Naive thymus-derived CD4-positive, alpha-beta T cell (primary cell): ENCODE results near the gene MARCHF11. TPM values are rescaled to one million over a fixed set of nuclear protein-coding genes. Genes with fewer than 3 reads are reported as not detected.

ENCODE experiments used
- ATAC-seq: fragments of 150-1000 bp; cut with Tn5 transposase; 2 replicates; pipeline ENCODE4 v1.10.0; 2021; ENCODE audit warnings: mild to moderate bottlenecking, moderate library complexity
- CTCF ChIA-PET: fragments of 350-600 bp; sonication (Branson Sonifier 250); formaldehyde crosslinking; loops from one replicate; lab custom pipeline; 2021; ENCODE audit warnings: antibody characterized with exemption; lab: Charles Lee
- POLR2A ChIA-PET: fragments of 350-600 bp; sonication (Branson Sonifier 250); formaldehyde crosslinking; loops from one replicate; lab custom pipeline; 2021; ENCODE audit warnings: antibody characterized with exemption, inconsistent platforms; lab: Charles Lee
- DNase-seq, 9 donors: peaks; one replicate each; pipeline versions ENCODE4 v3.0.0 to v3.0.0-alpha.2; 2020 to 2022; ENCODE audit warnings: mixed read lengths in 1 of 9
- H3K27ac ChIP-seq: one replicate; pipeline ENCODE4 v1.7.0; 2013; ENCODE audit warnings: mild to moderate bottlenecking, low read depth, low read length, moderate library complexity
- H3K27me3 ChIP-seq, 2 donors: one replicate each; pipeline ENCODE4 v1.7.0; 2013; ENCODE audit warnings: low read length in 2 of 2, mild to moderate bottlenecking in 2 of 2, moderate library complexity in 2 of 2; ENCODE audit not compliant: control insufficient read depth in 2 of 2, insufficient read depth in 2 of 2
- H3K36me3 ChIP-seq, 3 experiments: 1 replicate in 2 of 3; 2 replicates in 1 of 3; pipeline ENCODE4 v1.7.0; 2013; ENCODE audit warnings: low read length in 3 of 3, mild to moderate bottlenecking in 3 of 3, moderate library complexity in 1 of 3; ENCODE audit not compliant: insufficient read depth in 3 of 3, control insufficient read depth in 2 of 3
- H3K4me1 ChIP-seq, 2 donors: one replicate each; pipeline ENCODE4 v1.7.0; 2013; ENCODE audit warnings: low read length in 2 of 2, mild to moderate bottlenecking in 2 of 2, moderate library complexity in 1 of 2; ENCODE audit not compliant: control insufficient read depth in 2 of 2, insufficient read depth in 2 of 2
- H3K4me3 ChIP-seq: 2 replicates; pipeline ENCODE4 v1.7.0; 2013; ENCODE audit warnings: mild to moderate bottlenecking, low read length
- H3K9me3 ChIP-seq, 3 experiments: 1 replicate in 2 of 3; 2 replicates in 1 of 3; pipeline ENCODE4 v1.7.0; 2013; ENCODE audit warnings: low read length in 3 of 3; ENCODE audit not compliant: control insufficient read depth in 2 of 3
- H3K27ac Mint-ChIP-seq, 9 donors: one replicate each; pipeline ENCODE4 v1.8.0; 2020 to 2022; ENCODE audit warnings: mixed read lengths in 9 of 9, mild to moderate bottlenecking in 8 of 9, moderate library complexity in 5 of 9, inconsistent platforms in 2 of 9
- H3K27me3 Mint-ChIP-seq, 5 donors: one replicate each; pipeline ENCODE4 v1.8.0; 2021 to 2022; ENCODE audit warnings: mixed read lengths in 5 of 5, mild to moderate bottlenecking in 1 of 5
- H3K36me3 Mint-ChIP-seq, 5 donors: one replicate each; pipeline ENCODE4 v1.8.0; 2020 to 2022; ENCODE audit warnings: mixed read lengths in 5 of 5, mild to moderate bottlenecking in 3 of 5, inconsistent platforms in 1 of 5
- H3K4me1 Mint-ChIP-seq, 7 donors: one replicate each; pipeline ENCODE4 v1.8.0; 2020 to 2022; ENCODE audit warnings: mixed read lengths in 7 of 7, mild to moderate bottlenecking in 3 of 7, inconsistent platforms in 1 of 7
- H3K4me3 Mint-ChIP-seq, 10 donors: one replicate each; pipeline ENCODE4 v1.8.0; 2020 to 2022; ENCODE audit warnings: mild to moderate bottlenecking in 10 of 10, mixed read lengths in 10 of 10, moderate library complexity in 6 of 10, inconsistent platforms in 2 of 10
- H3K9me3 Mint-ChIP-seq, 11 donors: one replicate each; pipeline ENCODE4 v1.8.0; 2020 to 2022; ENCODE audit warnings: mixed read lengths in 11 of 11, mild to moderate bottlenecking in 4 of 11, inconsistent platforms in 1 of 11, moderate library complexity in 1 of 11
- intact Hi-C, 2 donors: fragments of 100-400 bp; cut with micrococcal nuclease; formaldehyde crosslinking; loops; one replicate each; pipeline ENCODE4 v1.15.1; 2023
- polyA plus RNA-seq, 2 donors: library from polyadenylated mRNA; unstranded; fragments of 300-500 nt; fragmentation: Illumina TruSeq; gene quantifications; one replicate each; pipeline ENCODE4 v1.2.3, GENCODE V29; 2021
- total RNA-seq, 6 experiments: library from RNA in 5 of 6; stranded (reverse) in 5 of 6; gene quantifications; 1 replicate in 5 of 6; 2 replicates in 1 of 6; pipeline ENCODE4 v1.2.3 and lab custom pipeline; 2021 to 2026

The MARCHF11 gene
- total and polyA plus RNA-seq, 7 experiments from 2014 or later: not detected

GRCh38 chr5:16033187-16033925 lies 146.2 kb downstream of the MARCHF11 start:
- H3K36me3 ChIP-seq: no peaks in the 10 kb centered on the region
- H3K27me3 ChIP-seq: no peaks in the 10 kb centered on the region
- H3K36me3 Mint-ChIP-seq: no peaks in the 10 kb centered on the region

DNA sequence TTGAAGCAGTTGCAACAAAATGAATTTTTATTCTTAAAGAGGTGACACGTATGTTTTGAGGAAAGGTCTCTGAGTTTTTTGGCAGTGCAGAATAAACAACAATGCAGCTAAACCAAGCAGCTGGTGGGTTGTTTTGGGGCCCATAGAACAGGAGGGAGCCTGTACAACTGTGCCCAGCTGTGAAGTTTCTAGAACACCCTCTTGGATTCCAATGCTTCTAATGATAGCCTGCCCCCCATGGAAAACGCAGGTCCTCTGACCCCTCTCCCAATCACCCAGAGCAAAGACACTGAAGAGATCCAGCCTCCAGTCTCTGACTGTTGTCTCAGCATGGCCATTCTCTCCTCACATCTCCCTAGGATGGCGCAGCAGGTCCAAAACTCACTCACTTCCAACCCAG lies 150.9 kb downstream of the MARCHF11 start:
- CTCF ChIA-PET: no interaction called here
- H3K27me3 Mint-ChIP-seq: peaks cover 0 to 4% (median 0%) of the 10 kb centered on the region in 5 donors
- Histone ChIP-seq H3K4me3 (no peak overlapping the region), H3K27ac (no peak overlapping the region), H3K9me3 (no peaks in the 10 kb centered on the region), H3K27me3 (no peaks in the 10 kb centered on the region), H3K36me3 (no peaks in the 10 kb centered on the region), H3K4me1 (no peaks in the 10 kb centered on the region)
- no peak for ATAC-seq
- intact Hi-C loops: no loop called here
- no peaks in the 10 kb centered on the region for H3K4me1 Mint-ChIP-seq
- POLR2A ChIA-PET: no interaction called here
- H3K4me3 Mint-ChIP-seq: no peak overlapping the region
- DNase-seq: no peak
- peaks cover 0 to 10% (median 3%) of the 10 kb centered on the region in 11 donors for H3K9me3 Mint-ChIP-seq
- H3K27ac Mint-ChIP-seq: no peak overlapping the region
- H3K36me3 Mint-ChIP-seq: no peaks in the 10 kb centered on the region

More at GRCh38 chr5:16033187-16033925, 146.2 kb downstream of the MARCHF11 start:
- CTCF ChIA-PET: no interaction called here
- Histone ChIP-seq H3K9me3 (no peaks in the 10 kb centered on the region), H3K4me1 (no peaks in the 10 kb centered on the region), H3K4me3 (no peak overlapping the region), H3K27ac (no peak overlapping the region)
- Mint-ChIP-seq H3K27me3 (peaks cover 0 to under 1% (median 0%) of the 10 kb centered on the region in 5 donors), H3K9me3 (peaks cover 0 to 7% (median 0%) of the 10 kb centered on the region in 11 donors), H3K4me1 (no peaks in the 10 kb centered on the region), H3K27ac (no peak overlapping the region), H3K4me3 (no peak overlapping the region)
- no peak for ATAC-seq
- POLR2A ChIA-PET: no interaction called here
- intact Hi-C loops: no loop called here
- DNase-seq: no peak

- intact Hi-C loops: no loop called here
- CTCF ChIA-PET: no interaction called here
- no peaks in the 10 kb centered on the region for H3K36me3 Mint-ChIP-seq
- peaks cover 0 to 4% (median 0%) of the 10 kb centered on the region in 5 donors for H3K27me3 Mint-ChIP-seq
- Histone ChIP-seq H3K4me3 (no peak overlapping the region), H3K27ac (no peak overlapping the region), H3K36me3 (no peaks in the 10 kb centered on the region), H3K4me1 (no peaks in the 10 kb centered on the region), H3K9me3 (no peaks in the 10 kb centered on the region), H3K27me3 (no peaks in the 10 kb centered on the region)
- ATAC-seq (no peak), DNase-seq (no peak)
- H3K27ac Mint-ChIP-seq: no peak overlapping the region
- H3K4me3 Mint-ChIP-seq: no peak overlapping the region
- POLR2A ChIA-PET: interaction anchor here (0.6 kb wide), 1 partner anchor 1703 kb away, joined by 3 read pairs; no protein-coding TSS in a partner anchor
- no peaks in the 10 kb centered on the region for H3K4me1 Mint-ChIP-seq
- H3K9me3 Mint-ChIP-seq: peaks cover 0 to 15% (median 4%) of the 10 kb centered on the region in 11 donors
These were observed 153.9 kb downstream of the MARCHF11 start for GRCh38 chr5:16025681-16026080.

- ATAC-seq (no peak), DNase-seq (no peak)
- no peaks in the 10 kb centered on the region for H3K36me3 Mint-ChIP-seq
- no peaks in the 10 kb centered on the region for H3K27me3 Mint-ChIP-seq
- POLR2A ChIA-PET: no interaction called here
- H3K4me1 Mint-ChIP-seq: no peaks in the 10 kb centered on the region
- intact Hi-C loops: no loop called here
- CTCF ChIA-PET: no interaction called here
- H3K27ac ChIP-seq: no peak overlapping the region
- no peak overlapping the region for H3K4me3 Mint-ChIP-seq
- H3K4me1 ChIP-seq: no peaks in the 10 kb centered on the region
- H3K9me3 ChIP-seq: no peaks in the 10 kb centered on the region
- H3K27ac Mint-ChIP-seq: no peak overlapping the region
- no peaks in the 10 kb centered on the region for H3K27me3 ChIP-seq
- H3K9me3 Mint-ChIP-seq: peaks cover 0 to 16% (median 8%) of the 10 kb centered on the region in 11 donors
- no peaks in the 10 kb centered on the region for H3K36me3 ChIP-seq
- H3K4me3 ChIP-seq: no peak overlapping the region
These were observed 160.6 kb downstream of the MARCHF11 start for GRCh38 chr5:16018970-16019369.

DNA sequence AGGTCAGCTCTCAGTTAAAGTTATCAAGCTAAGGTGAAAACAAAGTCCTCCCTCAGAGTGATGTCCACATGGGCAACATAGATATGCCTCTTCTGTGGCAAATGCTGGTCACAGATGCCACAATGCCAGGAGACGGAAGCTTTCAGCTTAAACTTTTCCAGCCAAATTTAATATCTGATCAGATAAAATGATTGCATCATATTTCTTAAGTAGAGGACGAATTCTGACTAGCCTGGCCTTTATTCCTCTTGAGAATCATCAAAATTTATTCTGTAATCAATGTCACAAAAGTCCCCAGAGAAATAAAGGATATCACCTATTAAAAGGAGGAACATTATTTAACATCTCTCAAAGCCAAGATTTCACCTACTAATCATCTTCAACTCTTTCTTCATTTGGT lies 161.9 kb downstream of the MARCHF11 start:
- ChIA-PET CTCF (no interaction called here), POLR2A (no interaction called here)
- H3K4me3 ChIP-seq: no peak overlapping the region
- no peaks in the 10 kb centered on the region for H3K36me3 Mint-ChIP-seq
- no peaks in the 10 kb centered on the region for H3K27me3 Mint-ChIP-seq
- no peaks in the 10 kb centered on the region for H3K27me3 ChIP-seq
- intact Hi-C loops: no loop called here
- H3K9me3 Mint-ChIP-seq: peaks cover 0 to 18% (median 8%) of the 10 kb centered on the region in 11 donors
- DNase-seq (no peak), ATAC-seq (no peak)
- H3K4me1 Mint-ChIP-seq: no peaks in the 10 kb centered on the region
- no peak overlapping the region for H3K4me3 Mint-ChIP-seq
- no peaks in the 10 kb centered on the region for H3K36me3 ChIP-seq
- H3K27ac Mint-ChIP-seq: no peak overlapping the region
- H3K27ac ChIP-seq: no peak overlapping the region
- peaks cover 0 to 2% (median 0%) of the 10 kb centered on the region in 3 experiments for H3K9me3 ChIP-seq
- H3K4me1 ChIP-seq: no peaks in the 10 kb centered on the region
